Keratinocyte (primary cell): ENCODE results near the gene CRYAB. TPM values are rescaled to one million over a fixed set of nuclear protein-coding genes. Genes with fewer than 3 reads are reported as not detected.

Experiments
- DNase-seq: peaks from one replicate; pipeline ENCODE4 v3.0.0-alpha.2; 2011; ENCODE audit warnings: low read depth, missing footprints, low spot score
- FAIRE-seq: peaks from 2 replicates; lab custom pipeline; 2011; peaks lifted over from hg19 to GRCh38; lab: Jason Lieb, UNC
- H2AFZ ChIP-seq: 2 replicates; pipeline ENCODE4 v1.6.0; 2012; ENCODE audit warnings: low read length, control low read depth, inconsistent platforms; ENCODE audit not compliant: control insufficient read depth
- H3K27ac ChIP-seq: 2 replicates; pipeline ENCODE4 v1.5.1; 2011; ENCODE audit warnings: low read length; ENCODE audit not compliant: control insufficient read depth, insufficient read depth
- H3K27me3 ChIP-seq: 3 replicates; pipeline ENCODE4 v1.6.0; 2011; ENCODE audit warnings: low read length; ENCODE audit not compliant: control insufficient read depth, insufficient read depth; ENCODE audit errors: extremely low read depth
- H3K36me3 ChIP-seq, 2 experiments: 2 replicates in 1 of 2; 3 replicates in 1 of 2; pipeline ENCODE4 v1.5.1; 2011; ENCODE audit warnings: low read length in 2 of 2, mild to moderate bottlenecking in 1 of 2; ENCODE audit not compliant: control insufficient read depth in 2 of 2, insufficient read depth in 2 of 2; ENCODE audit errors: extremely low read depth in 1 of 2
- H3K4me1 ChIP-seq: 3 replicates; pipeline ENCODE4 v1.5.1; 2011; ENCODE audit warnings: low read length; ENCODE audit not compliant: control insufficient read depth, insufficient read depth; ENCODE audit errors: extremely low read depth
- H3K4me2 ChIP-seq: 3 replicates; pipeline ENCODE4 v1.6.0; 2011; ENCODE audit warnings: low read depth, low read length; ENCODE audit not compliant: control insufficient read depth, insufficient read depth; ENCODE audit errors: extremely low read depth
- H3K4me3 ChIP-seq, 3 experiments: fragments of 200-600 bp in 1 of 3; sonication (generic) in 1 of 3; 2 replicates in 2 of 3; 3 replicates in 1 of 3; pipeline ENCODE4 v1.5.1; 2011 to 2016; ENCODE audit warnings: low read length in 3 of 3, mild to moderate bottlenecking in 3 of 3, control low read depth in 2 of 3, inconsistent platforms in 1 of 3, low read depth in 1 of 3, mixed read lengths in 1 of 3, mixed run types in 1 of 3, moderate library complexity in 1 of 3; ENCODE audit not compliant: control insufficient read depth in 2 of 3, insufficient read depth in 2 of 3; ENCODE audit errors: extremely low read depth in 1 of 3
- H3K79me2 ChIP-seq: 2 replicates; pipeline ENCODE4 v1.6.0; 2012; ENCODE audit warnings: low read length; ENCODE audit not compliant: control insufficient read depth, insufficient read depth
- H3K9ac ChIP-seq: 3 replicates; pipeline ENCODE4 v1.6.0; 2011; ENCODE audit warnings: low read length; ENCODE audit not compliant: control insufficient read depth, insufficient read depth; ENCODE audit errors: extremely low read depth
- H3K9me1 ChIP-seq: 3 replicates; pipeline ENCODE4 v1.6.0; 2011; ENCODE audit warnings: low read length; ENCODE audit not compliant: control insufficient read depth, insufficient read depth; ENCODE audit errors: extremely low read depth
- H3K9me3 ChIP-seq: 2 replicates; pipeline ENCODE4 v1.5.1; 2012; ENCODE audit warnings: low read depth, low read length; ENCODE audit not compliant: control insufficient read depth
- H4K20me1 ChIP-seq: 3 replicates; pipeline ENCODE4 v1.6.0; 2011; ENCODE audit warnings: low read length; ENCODE audit not compliant: control insufficient read depth, insufficient read depth; ENCODE audit errors: extremely low read depth
- EZH2 ChIP-seq: IDR thresholded peaks from one replicate; pipeline ENCODE4 v1.6.1; 2012; ENCODE audit warnings: inconsistent platforms, mild to moderate bottlenecking, low read length, moderate library complexity
- dilution Hi-C: fragments of 300-500 bp; cut with MboI; formaldehyde crosslinking; loops from one replicate; pipeline ENCODE4 v1.7.0; 2020; ENCODE audit warnings: low sequenced_read_pairs; ENCODE audit not compliant: extremely low pct_ligation_motif_present
- polyA plus RNA-seq, 5 experiments: library from polyadenylated mRNA; depleted of rRNA in 3 of 5; stranded (reverse) in 3 of 5; stranded (forward) in 1 of 5; unstranded in 1 of 5; fragments of >200 nt; gene quantifications; 1 replicate in 1 of 5; 2 replicates in 3 of 5; 3 replicates in 1 of 5; pipeline versions ENCODE4 v1.2.1 to v1.2.3, GENCODE V29; 2011 to 2012; ENCODE audit warnings: missing spikeins in 2 of 5, low read depth in 1 of 5, low replicate concordance in 1 of 5
- TF ChIP-seq, protein P1 (sequence below), 3 experiments: IDR thresholded peaks in 1 of 3; conservative IDR thresholded peaks in 1 of 3; optimal IDR thresholded peaks in 1 of 3; 2 replicates in 2 of 3; 3 replicates in 1 of 3; pipeline versions ENCODE3 to v1.5.1; 2011; ENCODE audit warnings: low read length in 3 of 3, mild to moderate bottlenecking in 3 of 3, moderate library complexity in 2 of 3, control low read depth in 1 of 3, inconsistent platforms in 1 of 3; ENCODE audit not compliant: insufficient read depth in 2 of 3; ENCODE audit errors: extremely low read depth in 1 of 3

CRYAB gene
- polyA plus RNA-seq, 1 donor (not counting 4 experiments of a cell fraction or from before 2014, with no cell fraction given), result 11.0 TPM

DNA sequence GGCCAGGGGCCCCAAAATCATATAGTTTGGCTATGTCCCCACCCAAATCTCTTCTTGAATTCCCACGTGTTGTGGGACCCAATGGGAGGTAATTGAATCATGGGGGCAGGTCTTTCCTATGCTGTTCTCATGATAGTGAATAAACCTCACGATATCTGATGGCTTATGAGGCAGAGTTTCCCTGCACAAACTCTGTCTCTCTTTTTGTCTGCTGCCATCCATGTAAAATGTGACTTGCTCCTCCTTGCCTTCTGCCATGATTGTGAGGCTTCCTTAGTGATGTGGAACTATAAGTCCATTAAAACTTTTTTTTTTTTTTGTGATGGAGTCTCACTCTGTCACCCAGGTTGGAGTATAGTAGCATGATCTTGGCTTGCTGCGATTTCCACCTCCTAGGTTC lies 40.0 kb upstream of the CRYAB start:
- dilution Hi-C loops, result no loop called here
- DNase-seq (no peak), FAIRE-seq (no peak)
- no peak for TF ChIP-seq EZH2
- TF ChIP-seq, protein P1, sequence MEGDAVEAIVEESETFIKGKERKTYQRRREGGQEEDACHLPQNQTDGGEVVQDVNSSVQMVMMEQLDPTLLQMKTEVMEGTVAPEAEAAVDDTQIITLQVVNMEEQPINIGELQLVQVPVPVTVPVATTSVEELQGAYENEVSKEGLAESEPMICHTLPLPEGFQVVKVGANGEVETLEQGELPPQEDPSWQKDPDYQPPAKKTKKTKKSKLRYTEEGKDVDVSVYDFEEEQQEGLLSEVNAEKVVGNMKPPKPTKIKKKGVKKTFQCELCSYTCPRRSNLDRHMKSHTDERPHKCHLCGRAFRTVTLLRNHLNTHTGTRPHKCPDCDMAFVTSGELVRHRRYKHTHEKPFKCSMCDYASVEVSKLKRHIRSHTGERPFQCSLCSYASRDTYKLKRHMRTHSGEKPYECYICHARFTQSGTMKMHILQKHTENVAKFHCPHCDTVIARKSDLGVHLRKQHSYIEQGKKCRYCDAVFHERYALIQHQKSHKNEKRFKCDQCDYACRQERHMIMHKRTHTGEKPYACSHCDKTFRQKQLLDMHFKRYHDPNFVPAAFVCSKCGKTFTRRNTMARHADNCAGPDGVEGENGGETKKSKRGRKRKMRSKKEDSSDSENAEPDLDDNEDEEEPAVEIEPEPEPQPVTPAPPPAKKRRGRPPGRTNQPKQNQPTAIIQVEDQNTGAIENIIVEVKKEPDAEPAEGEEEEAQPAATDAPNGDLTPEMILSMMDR (optimal IDR thresholded peaks at IDR 0.05 in 1 of 3, IDR thresholded peaks at IDR 0.05 in 1 of 3, conservative IDR thresholded peaks at IDR 0.05 in 1 of 3; ENCODE audit: extremely low read depth in 1 of 3, insufficient read depth in 2 of 3, low read length in 3 of 3), result no peak
- no peak overlapping the region for H3K4me3 ChIP-seq
- no peaks in the 10 kb centered on the region for H3K4me1 ChIP-seq
- H3K9ac ChIP-seq, result no peak overlapping the region
- H3K79me2 ChIP-seq, result no peaks in the 10 kb centered on the region
- H3K27me3 ChIP-seq, result no peaks in the 10 kb centered on the region
- no peaks in the 10 kb centered on the region for H3K36me3 ChIP-seq
- H2AFZ ChIP-seq, result no peak overlapping the region
- no peaks in the 10 kb centered on the region for H4K20me1 ChIP-seq
- H3K9me1 ChIP-seq, result no peaks in the 10 kb centered on the region
- no peak overlapping the region for H3K27ac ChIP-seq
- H3K4me2 ChIP-seq, result no peak overlapping the region
- H3K9me3 ChIP-seq, result no peaks in the 10 kb centered on the region

GRCh38 chr11:111949519-111950426 lies 38.2 kb upstream of the CRYAB start:
- TF ChIP-seq, protein P1 (optimal IDR thresholded peaks at IDR 0.05 in 1 of 3, IDR thresholded peaks at IDR 0.05 in 1 of 3, conservative IDR thresholded peaks at IDR 0.05 in 1 of 3; ENCODE audit: extremely low read depth in 1 of 3, insufficient read depth in 2 of 3, low read length in 3 of 3), result no peak
- no peak for TF ChIP-seq EZH2

More at GRCh38 chr11:111949519-111950426, 38.2 kb upstream of the CRYAB start:
- Histone ChIP-seq H4K20me1 (no peaks in the 10 kb centered on the region), H3K4me3 (no peak overlapping the region), H3K27me3 (no peaks in the 10 kb centered on the region), H3K4me2 (no peak overlapping the region), H3K36me3 (no peaks in the 10 kb centered on the region), H3K9ac (no peak overlapping the region), H2AFZ (no peak overlapping the region), H3K9me1 (no peaks in the 10 kb centered on the region), H3K27ac (no peak overlapping the region), H3K9me3 (no peaks in the 10 kb centered on the region), H3K79me2 (no peaks in the 10 kb centered on the region), H3K4me1 (peaks cover 6% of the 10 kb centered on the region)
- no peak for FAIRE-seq
- dilution Hi-C loops, result no loop called here
- DNase-seq, result no peak
